ENCODE results near the gene CCR5. TPM values are rescaled to one million over a fixed set of nuclear protein-coding genes. Genes with fewer than 3 reads are reported as not detected.
"Not testable (repeated sequence)": the region's sequence is repeated elsewhere in the genome, so short reads cannot be mapped to it uniquely, and the experiment has no call there.

CCR5 gene
- total RNA-seq, 3 donors from 2014 or later, result 0.73 to 0.98 (median 0.96) TPM

GRCh38 chr3:46378426-46378942 is 7.7 kb downstream of the CCR5 start:
- Histone ChIP-seq H3K4me1 (no peaks in the 10 kb centered on the region), H3K36me3 (no peaks in the 10 kb centered on the region), H3K27me3 (peaks cover 0 to 3% of the 10 kb centered on the region in 2 donors), H3K27ac (no peak overlapping the region), H3K4me3 (no peak overlapping the region), H3K9me3 (no peaks in the 10 kb centered on the region)
- intact Hi-C loops (cut with DNase I; ENCODE audit: low total_unique reads), result loop anchor here (5.0 kb wide), 1 partner anchor 206 kb away; no protein-coding TSS in a partner anchor
- DNase-seq (ENCODE audit: low spot score in 2 of 2), result no peak
- TF ChIP-seq POLR2A (IDR thresholded peaks at IDR 0.05) (no peak), CTCF (IDR thresholded peaks at IDR 0.05) (peak in 2 of 3 donors; percentile 34 to 36)

- Histone ChIP-seq H3K36me3 (no peaks in the 10 kb centered on the region), H3K27me3 (no peaks in the 10 kb centered on the region), H3K9me3 (no peaks in the 10 kb centered on the region), H3K27ac (peak overlapping the region; percentile 33 to 57), H3K4me1 (no peaks in the 10 kb centered on the region), H3K4me3 (peak overlapping the region in 2 of 3 donors; percentile 16 to 17)
- intact Hi-C loops (cut with DNase I; ENCODE audit: low total_unique reads), result no loop called here
- TF ChIP-seq POLR2AphosphoS5 (IDR thresholded peaks at IDR 0.05) (no peak), CTCF (IDR thresholded peaks at IDR 0.05) (no peak), POLR2A (IDR thresholded peaks at IDR 0.05) (no peak)
- DNase-seq (ENCODE audit: low spot score in 2 of 2), result peak in 1 of 2 donors; percentile 46
Measured at GRCh38 chr3:46380471-46381221, 9.9 kb downstream of the CCR5 start.

GRCh38 chr3:46381625-46382024 is 10.9 kb downstream of the CCR5 start:
- Histone ChIP-seq H3K27ac (peak overlapping the region in 1 of 2 donors; percentile 57), H3K27me3 (no peaks in the 10 kb centered on the region), H3K9me3 (no peaks in the 10 kb centered on the region), H3K4me1 (no peaks in the 10 kb centered on the region), H3K36me3 (no peaks in the 10 kb centered on the region), H3K4me3 (no peak overlapping the region)
- DNase-seq (ENCODE audit: low spot score in 2 of 2), result no peak
- no peak for TF ChIP-seq POLR2AphosphoS5 (IDR thresholded peaks at IDR 0.05)
- no peak for TF ChIP-seq POLR2A (IDR thresholded peaks at IDR 0.05)
- intact Hi-C loops (cut with DNase I; ENCODE audit: low total_unique reads), result no loop called here

GRCh38 chr3:46383211-46383950 is 12.6 kb downstream of the CCR5 start:
- no peaks in the 10 kb centered on the region for H3K27me3 ChIP-seq
- H3K36me3 ChIP-seq, result no peaks in the 10 kb centered on the region
- TF ChIP-seq POLR2AphosphoS5 (IDR thresholded peaks at IDR 0.05) (no peak), CTCF (IDR thresholded peaks at IDR 0.05) (no peak), POLR2A (IDR thresholded peaks at IDR 0.05) (no peak)
- no peaks in the 10 kb centered on the region for H3K9me3 ChIP-seq
- no peak overlapping the region for H3K27ac ChIP-seq
- H3K4me1 ChIP-seq, result no peaks in the 10 kb centered on the region
- H3K4me3 ChIP-seq, result no peak overlapping the region
- no peak for DNase-seq (ENCODE audit: low spot score in 2 of 2)
- intact Hi-C loops (cut with DNase I; ENCODE audit: low total_unique reads), result no loop called here

GRCh38 chr3:46383951-46384330 is 13.2 kb downstream of the CCR5 start:
- H3K27ac ChIP-seq, result no peak overlapping the region
- H3K4me1 ChIP-seq, result no peaks in the 10 kb centered on the region
- DNase-seq (ENCODE audit: low spot score in 2 of 2), result no peak
- H3K9me3 ChIP-seq, result no peaks in the 10 kb centered on the region
- intact Hi-C loops (cut with DNase I; ENCODE audit: low total_unique reads), result no loop called here
- H3K4me3 ChIP-seq, result no peak overlapping the region
- H3K36me3 ChIP-seq, result no peaks in the 10 kb centered on the region
- TF ChIP-seq POLR2AphosphoS5 (IDR thresholded peaks at IDR 0.05), result no peak
- H3K27me3 ChIP-seq, result no peaks in the 10 kb centered on the region

GRCh38 chr3:46386205-46386604 is 15.5 kb downstream of the CCR5 start:
- Histone ChIP-seq H3K4me1 (no peaks in the 10 kb centered on the region), H3K27ac (no peak overlapping the region), H3K4me3 (no peak overlapping the region), H3K27me3 (no peaks in the 10 kb centered on the region), H3K9me3 (no peaks in the 10 kb centered on the region), H3K36me3 (no peaks in the 10 kb centered on the region)
- intact Hi-C loops (cut with DNase I; ENCODE audit: low total_unique reads), result no loop called here
- TF ChIP-seq CTCF (IDR thresholded peaks at IDR 0.05) (no peak), POLR2A (IDR thresholded peaks at IDR 0.05) (no peak), POLR2AphosphoS5 (IDR thresholded peaks at IDR 0.05) (no peak)
- no peak for DNase-seq (ENCODE audit: low spot score in 2 of 2)

GRCh38 chr3:46388847-46389246 is 18.1 kb downstream of the CCR5 start:
- H3K36me3 ChIP-seq; H3K27ac ChIP-seq; H3K9me3 ChIP-seq; H3K4me1 ChIP-seq; DNase-seq (ENCODE audit: low spot score in 2 of 2); intact Hi-C loops (cut with DNase I; ENCODE audit: low total_unique reads); H3K4me3 ChIP-seq; H3K27me3 ChIP-seq: not testable (repeated sequence)

All from breast epithelium (tissue), 4 donors.